Measurements from ENCODE around the gene IZUMO1. TPM values are rescaled to one million over a fixed set of nuclear protein-coding genes. Genes with fewer than 3 reads are reported as not detected.

Gene IZUMO1
- total and polyA plus RNA-seq, 2 of the 13 experiments (the other 11 are each of a cell fraction or from before 2014, with no cell fraction given) = 0.07 to 0.22 TPM

- peak; percentile 63; the same call in 1 of the 2 replicates for TF ChIP-seq EEA1 (CRISPR knock-in tag; IDR thresholded peaks at IDR 0.05; ENCODE audit: borderline replicate concordance)
- TF ChIP-seq ZNF24 (IDR thresholded peaks at IDR 0.05) = no peak
- no peak for TF ChIP-seq ZNF546 (CRISPR knock-in tag; conservative IDR thresholded peaks at IDR 0.05)
- TF ChIP-seq PCBP2 (optimal IDR thresholded peaks at IDR 0.05; ENCODE audit: low read depth, low read length, poor library complexity, severe bottlenecking) = no peak
- TF ChIP-seq FUBP1 (CRISPR knock-in tag; IDR thresholded peaks at IDR 0.05; ENCODE audit: borderline replicate concordance) = no peak
- TF ChIP-seq ZNF788 (CRISPR knock-in tag; IDR thresholded peaks at IDR 0.05; ENCODE audit: borderline replicate concordance) = peak; percentile 63
- 0 out of 2 replicates have a peak, but pooled peaks have one; percentile 45 for TF ChIP-seq ZNF281 (CRISPR knock-in tag; IDR thresholded peaks at IDR 0.05; ENCODE audit: borderline replicate concordance)
- TF ChIP-seq ZEB1 (IDR thresholded peaks at IDR 0.05; ENCODE audit: insufficient replicate concordance, low read depth) = no peak
- TF ChIP-seq SP5 (CRISPR knock-in tag; IDR thresholded peaks at IDR 0.05; ENCODE audit: borderline replicate concordance, low read depth) = peak; percentile 42; the same call in 1 of the 2 replicates
- TF ChIP-seq RELA (CRISPR knock-in tag; IDR thresholded peaks at IDR 0.05) = no peak
- no peak for TF ChIP-seq FOXM1 (CRISPR knock-in tag; IDR thresholded peaks at IDR 0.05)
- TF ChIP-seq PRDM15 (CRISPR knock-in tag; IDR thresholded peaks at IDR 0.05) = no peak
- no peak; the same call in 1 of the 2 replicates for TF ChIP-seq ZNF350 (CRISPR knock-in tag; IDR thresholded peaks at IDR 0.05; ENCODE audit: borderline replicate concordance, low read depth)
- peak; percentile 65 for TF ChIP-seq ZNF18 (CRISPR knock-in tag; IDR thresholded peaks at IDR 0.05; ENCODE audit: insufficient replicate concordance)
- TF ChIP-seq HES4 (CRISPR knock-in tag; IDR thresholded peaks at IDR 0.05; ENCODE audit: borderline replicate concordance) = peak; percentile 27; the same call in 1 of the 2 replicates
- TF ChIP-seq DMAP1 (CRISPR knock-in tag; IDR thresholded peaks at IDR 0.05) = peak; percentile 35; the same call in 1 of the 2 replicates
- TF ChIP-seq SPEN (CRISPR knock-in tag; IDR thresholded peaks at IDR 0.05; ENCODE audit: low read depth) = peak; percentile 4; the same call in 1 of the 2 replicates
- peak; percentile 30; the same call in 1 of the 2 replicates for TF ChIP-seq NCOR1 (IDR thresholded peaks at IDR 0.05; ENCODE audit: borderline replicate concordance, low read length)
Measured at GRCh38 chr19:48714759-48715675, 31.7 kb downstream of the IZUMO1 start (continued).

All from HepG2 (cell line).